HEK293T (cell line): ENCODE data around the gene PPP1R14B.

ENCODE experiments used
- BHLHE40 ChIP-seq: fragments of 450-650 bp; IDR thresholded peaks from 2 replicates; pipeline ENCODE4 v1.6.1; 2016; ENCODE audit warnings: mild to moderate bottlenecking, moderate library complexity, borderline replicate concordance
- ELF4 ChIP-seq: fragments of 450-650 bp; IDR thresholded peaks from 2 replicates; pipeline ENCODE4 v1.6.1; 2017; ENCODE audit warnings: antibody characterized with exemption
- FOXK2 ChIP-seq: fragments of 450-650 bp; IDR thresholded peaks from 2 replicates; pipeline ENCODE4 v1.6.1; 2016; ENCODE audit warnings: mild to moderate bottlenecking
- SP1 ChIP-seq: fragments of 450-650 bp; IDR thresholded peaks from 2 replicates; pipeline ENCODE4 v1.6.1; 2017
- TARDBP ChIP-seq: fragments of 450-650 bp; IDR thresholded peaks from 2 replicates; pipeline ENCODE4 v1.6.1; 2016
- ZNF384 ChIP-seq: fragments of 450-650 bp; IDR thresholded peaks from 2 replicates; pipeline ENCODE4 v1.6.1; 2016
- TF ChIP-seq, protein P1 (sequence below): fragments of 450-650 bp; IDR thresholded peaks from 2 replicates; pipeline ENCODE4 v1.6.1; 2016

DNA sequence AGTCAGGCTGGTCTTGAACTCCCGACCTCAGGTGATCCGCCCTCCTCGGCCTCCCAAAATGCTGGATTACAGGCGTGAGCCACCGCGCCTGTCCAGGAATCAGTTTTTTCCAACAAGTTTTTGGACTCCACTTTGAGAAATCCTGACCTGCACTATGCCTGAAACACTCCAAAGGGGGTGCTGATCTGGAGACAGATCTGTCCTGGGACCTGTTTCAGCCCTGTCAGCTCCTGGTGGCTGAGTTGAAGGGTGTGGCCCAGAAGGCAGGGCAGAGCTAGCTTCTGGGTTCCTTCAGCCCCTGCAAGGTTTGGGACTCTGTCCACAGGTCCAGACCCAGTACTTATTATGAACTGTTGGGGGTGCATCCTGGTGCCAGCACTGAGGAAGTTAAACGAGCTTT lies 15.2 kb downstream of the PPP1R14B start:
- TF ChIP-seq ZNF384 = no peak
- no peak for TF ChIP-seq BHLHE40
- TF ChIP-seq, protein P1, sequence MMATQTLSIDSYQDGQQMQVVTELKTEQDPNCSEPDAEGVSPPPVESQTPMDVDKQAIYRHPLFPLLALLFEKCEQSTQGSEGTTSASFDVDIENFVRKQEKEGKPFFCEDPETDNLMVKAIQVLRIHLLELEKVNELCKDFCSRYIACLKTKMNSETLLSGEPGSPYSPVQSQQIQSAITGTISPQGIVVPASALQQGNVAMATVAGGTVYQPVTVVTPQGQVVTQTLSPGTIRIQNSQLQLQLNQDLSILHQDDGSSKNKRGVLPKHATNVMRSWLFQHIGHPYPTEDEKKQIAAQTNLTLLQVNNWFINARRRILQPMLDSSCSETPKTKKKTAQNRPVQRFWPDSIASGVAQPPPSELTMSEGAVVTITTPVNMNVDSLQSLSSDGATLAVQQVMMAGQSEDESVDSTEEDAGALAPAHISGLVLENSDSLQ = no peak
- no peak for TF ChIP-seq SP1
- TF ChIP-seq TARDBP = no peak
- TF ChIP-seq ELF4 = no peak
- TF ChIP-seq FOXK2 = no peak
